Left ventricle myocardium inferior (tissue), 1 donor: ENCODE data around the gene TRAF1. TPM values are rescaled to one million over a fixed set of nuclear protein-coding genes. Genes with fewer than 3 reads are reported as not detected.

Experiments used
- DNase-seq: peaks from one replicate; pipeline ENCODE4 v3.0.0-alpha.2; 2020
- H3K27ac ChIP-seq: fragments of 200-600 bp; replicated peaks from 2 replicates; pipeline ENCODE4 v1.8.0; 2021
- H3K27me3 ChIP-seq: fragments of 200-600 bp; 2 replicates; pipeline ENCODE4 v1.8.0; 2021; ENCODE audit warnings: low read depth
- H3K36me3 ChIP-seq: fragments of 200-600 bp; 2 replicates; pipeline ENCODE4 v1.8.0; 2021
- H3K4me1 ChIP-seq: fragments of 200-600 bp; 2 replicates; pipeline ENCODE4 v1.8.0; 2021
- H3K4me3 ChIP-seq: fragments of 200-600 bp; 2 replicates; pipeline ENCODE4 v1.8.0; 2021; ENCODE audit warnings: mild to moderate bottlenecking, moderate library complexity
- H3K9me3 ChIP-seq: fragments of 200-600 bp; replicated peaks from 2 replicates; pipeline ENCODE4 v1.8.0; 2021
- intact Hi-C: fragments of 100-400 bp; cut with micrococcal nuclease; formaldehyde crosslinking; loops from one replicate; pipeline ENCODE4 v1.11.0; 2022
- total RNA-seq: library from RNA; stranded (reverse); fragmentation: NEBNext Ultra II Directional; extraction: Animal tissue kit (Norgen Biotek cat#: 25700); gene quantifications from one replicate; pipeline ENCODE4 v1.2.1, GENCODE V29; 2021
- TF ChIP-seq, protein P1 (sequence below): fragments of 200-600 bp; IDR thresholded peaks from 2 replicates; pipeline ENCODE4 v1.8.0; 2021; ENCODE audit warnings: antibody characterized with exemption, mild to moderate bottlenecking, borderline replicate concordance
- donor health status: DM: no; HTN: yes; CAD: no; lungs with severe emphysema.

The TRAF1 gene
- total RNA-seq, 1 donor from 2014 or later, result 2.6 TPM

DNA sequence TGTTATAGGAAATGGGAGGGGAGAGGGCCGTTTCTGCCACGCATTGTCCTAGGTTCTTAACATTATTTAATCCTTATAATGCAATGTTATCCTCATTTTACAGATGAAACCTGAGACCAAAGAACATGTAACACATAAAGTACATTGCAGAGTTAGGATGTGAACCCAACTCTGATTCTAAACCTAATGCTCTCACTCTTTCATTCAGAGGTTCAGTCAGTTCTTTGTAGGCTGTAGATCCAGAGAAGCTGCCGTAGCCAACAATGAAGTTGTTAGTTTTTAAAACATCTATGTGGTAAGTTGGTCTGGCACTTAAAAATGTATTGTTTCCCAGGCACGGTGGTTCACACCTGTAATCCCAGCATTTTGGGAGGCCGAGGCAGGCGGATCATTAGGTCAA lies 73.4 kb downstream of the TRAF1 start:
- H3K27ac ChIP-seq, result no peak overlapping the region
- peaks cover 7% of the 10 kb centered on the region for H3K4me1 ChIP-seq
- no peaks in the 10 kb centered on the region for H3K9me3 ChIP-seq
- TF ChIP-seq, protein P1, sequence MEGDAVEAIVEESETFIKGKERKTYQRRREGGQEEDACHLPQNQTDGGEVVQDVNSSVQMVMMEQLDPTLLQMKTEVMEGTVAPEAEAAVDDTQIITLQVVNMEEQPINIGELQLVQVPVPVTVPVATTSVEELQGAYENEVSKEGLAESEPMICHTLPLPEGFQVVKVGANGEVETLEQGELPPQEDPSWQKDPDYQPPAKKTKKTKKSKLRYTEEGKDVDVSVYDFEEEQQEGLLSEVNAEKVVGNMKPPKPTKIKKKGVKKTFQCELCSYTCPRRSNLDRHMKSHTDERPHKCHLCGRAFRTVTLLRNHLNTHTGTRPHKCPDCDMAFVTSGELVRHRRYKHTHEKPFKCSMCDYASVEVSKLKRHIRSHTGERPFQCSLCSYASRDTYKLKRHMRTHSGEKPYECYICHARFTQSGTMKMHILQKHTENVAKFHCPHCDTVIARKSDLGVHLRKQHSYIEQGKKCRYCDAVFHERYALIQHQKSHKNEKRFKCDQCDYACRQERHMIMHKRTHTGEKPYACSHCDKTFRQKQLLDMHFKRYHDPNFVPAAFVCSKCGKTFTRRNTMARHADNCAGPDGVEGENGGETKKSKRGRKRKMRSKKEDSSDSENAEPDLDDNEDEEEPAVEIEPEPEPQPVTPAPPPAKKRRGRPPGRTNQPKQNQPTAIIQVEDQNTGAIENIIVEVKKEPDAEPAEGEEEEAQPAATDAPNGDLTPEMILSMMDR, result no peak
- peaks cover 19% of the 10 kb centered on the region for H3K36me3 ChIP-seq
- H3K4me3 ChIP-seq, result no peak overlapping the region
- DNase-seq, result no peak
- intact Hi-C loops, result no loop called here
- H3K27me3 ChIP-seq, result no peaks in the 10 kb centered on the region

Other genes starting within 250 kb of the TRAF1 start
- 5.1 TPM for gene MEGF9, start 212.3 kb downstream of the TRAF1 start, total RNA-seq
- gene FBXW2, start 133.4 kb downstream of the TRAF1 start, total RNA-seq, result 41.3 TPM
- gene PSMD5, start 83.9 kb downstream of the TRAF1 start, total RNA-seq, result 16.2 TPM
- 13.0 TPM for gene PHF19, start 49.6 kb downstream of the TRAF1 start, total RNA-seq
- 0.63 TPM for gene C5, start 123.5 kb upstream of the TRAF1 start, total RNA-seq
- gene CNTRL, start 148.2 kb upstream of the TRAF1 start, total RNA-seq, result 3.4 TPM